22Rv1 (cell line): ENCODE measurements around the gene LGR5.

ENCODE experiments used
- H3K27ac ChIP-seq: fragments of 450-650 bp; 2 replicates; pipeline ENCODE4 v1.5.1; 2017
- CTCF ChIP-seq: fragments of 450-650 bp; IDR thresholded peaks from 2 replicates; pipeline ENCODE4 v1.5.1; 2017; ENCODE audit warnings: mild to moderate bottlenecking
- ZFX ChIP-seq: fragments of 450-650 bp; IDR thresholded peaks from 2 replicates; pipeline ENCODE4 v1.6.1; 2017; ENCODE audit warnings: antibody characterized with exemption, borderline replicate concordance

The LGR5 gene

GRCh38 chr12:71627438-71628002, 187.9 kb downstream of the LGR5 start:
- peak overlapping the region; percentile 37 for H3K27ac ChIP-seq

More at GRCh38 chr12:71627438-71628002, 187.9 kb downstream of the LGR5 start:
- no peak for TF ChIP-seq ZFX
- TF ChIP-seq CTCF = no peak
